Lung (tissue), 12 donors: ENCODE measurements around the gene ADAMTS17. TPM values are rescaled to one million over a fixed set of nuclear protein-coding genes. Genes with fewer than 3 reads are reported as not detected.

ENCODE experiments used
- ATAC-seq: fragments of 200-7000 bp; cut with Tn5 transposase; one replicate; pipeline ENCODE4 v1.9.1; 2020; ENCODE audit warnings: moderate number of reproducible peaks; ENCODE audit not compliant: insufficient read depth, low FRiP score
- DNase-seq, 3 donors: peaks; one replicate each; pipeline ENCODE4 v3.0.0-alpha.2; 2013 to 2017
- H3K27ac ChIP-seq, 2 donors: one replicate each; pipeline ENCODE4 v1.5.1; 2013; ENCODE audit warnings: mild to moderate bottlenecking in 2 of 2, moderate library complexity in 2 of 2, control low read depth in 1 of 2, inconsistent platforms in 1 of 2, low read depth in 1 of 2, low read length in 1 of 2
- H3K27me3 ChIP-seq, 3 donors: one replicate each; pipeline ENCODE4 v1.5.1; 2013; ENCODE audit warnings: low read length in 2 of 3; ENCODE audit not compliant: control insufficient read depth in 3 of 3, insufficient read depth in 3 of 3
- H3K36me3 ChIP-seq, 4 donors: one replicate each; pipeline ENCODE4 v1.5.1; 2013; ENCODE audit warnings: low read length in 4 of 4, mild to moderate bottlenecking in 1 of 4, moderate library complexity in 1 of 4; ENCODE audit not compliant: control insufficient read depth in 4 of 4, insufficient read depth in 4 of 4
- H3K4me1 ChIP-seq, 5 donors: one replicate each; pipeline ENCODE4 v1.5.1; 2013; ENCODE audit warnings: low read length in 5 of 5, mild to moderate bottlenecking in 2 of 5, moderate library complexity in 1 of 5; ENCODE audit not compliant: control insufficient read depth in 5 of 5, insufficient read depth in 5 of 5
- H3K4me3 ChIP-seq: one replicate; pipeline ENCODE4 v1.5.1; 2013; ENCODE audit warnings: mild to moderate bottlenecking, control low read depth, moderate library complexity
- H3K9ac ChIP-seq, 2 donors: one replicate each; pipeline ENCODE4 v1.5.1; 2013; ENCODE audit warnings: low read length in 2 of 2, control low read depth in 1 of 2; ENCODE audit not compliant: insufficient read depth in 1 of 2
- H3K9me3 ChIP-seq, 4 donors: one replicate each; pipeline ENCODE4 v1.5.1; 2013; ENCODE audit warnings: low read length in 3 of 4, mild to moderate bottlenecking in 1 of 4, moderate library complexity in 1 of 4; ENCODE audit not compliant: control insufficient read depth in 4 of 4, insufficient read depth in 3 of 4
- WGBS, 2 donors: extraction: QIAGEN DNeasy Blood & Tissue Kit; methylation state at CpG; one replicate each; pipeline ENCODE4 v1.1.7; 2013; 5-methylcytosine and 5-hydroxymethylcytosine counted together
- polyA plus RNA-seq, 2 donors: library from polyadenylated mRNA; stranded (reverse); fragments of 200-250 nt; gene quantifications; one replicate each; pipeline ENCODE4 v1.2.1, GENCODE V29; 2013
- total RNA-seq, 2 donors: library from RNA; depleted of rRNA in 1 of 2; stranded (reverse); fragments of >200 nt in 1 of 2; gene quantifications; one replicate each; pipeline ENCODE4 v1.2.1, GENCODE V29; 2014 to 2021
- TF ChIP-seq, protein P1 (sequence below): IDR thresholded peaks from 2 replicates; pipeline ENCODE4 v1.5.1; 2012; ENCODE audit warnings: mild to moderate bottlenecking; ENCODE audit errors: control extremely low read depth, extremely low read depth
- donor health status: control.
- donor health status: control.
- donor health status: Bipolar disorder and iron deficiency.
- donor health status: healthy.
- donor health status: DM: yes; HTN: yes; CAD: no.

The ADAMTS17 gene
- total and polyA plus RNA-seq, 4 donors: 0.47 to 6.6 (median 2.2) TPM

DNA sequence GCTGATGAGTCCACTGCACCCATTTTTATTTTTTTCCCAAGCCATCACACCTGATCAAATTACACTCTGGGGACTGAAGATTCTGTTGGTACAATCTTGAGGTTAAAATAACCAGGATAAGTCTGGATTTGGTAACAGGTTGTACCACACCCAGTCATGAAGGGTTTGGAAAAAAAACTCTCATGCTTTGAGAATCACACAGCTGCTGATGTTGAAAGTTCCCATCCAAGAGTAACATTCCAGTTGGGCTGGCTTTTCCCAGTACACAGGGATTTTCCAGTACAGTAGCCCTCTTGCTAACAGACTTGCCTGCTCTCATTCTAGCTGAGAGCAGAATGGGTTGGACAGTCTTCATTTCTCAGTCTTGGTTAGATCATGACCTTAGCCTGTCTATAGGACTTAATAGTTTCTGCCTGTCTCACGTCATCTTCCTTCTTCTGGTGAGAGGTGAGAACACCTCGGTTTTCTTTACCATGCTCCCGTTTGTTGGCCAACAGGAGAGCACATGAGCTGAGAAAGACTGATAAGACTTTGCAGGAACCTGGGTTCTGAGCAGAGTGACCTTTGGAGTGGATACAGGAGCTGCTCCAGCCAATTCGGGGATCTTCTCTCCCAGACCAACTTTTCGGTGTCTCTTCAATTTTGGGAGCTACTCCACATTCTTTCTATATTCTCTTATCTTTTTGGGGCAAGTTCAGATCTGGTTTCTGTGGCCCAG is 308.5 kb downstream of the ADAMTS17 start:
- Histone ChIP-seq H3K27ac (no peak overlapping the region), H3K4me3 (no peak overlapping the region), H3K4me1 (peaks cover 0 to 4% (median 0%) of the 10 kb centered on the region in 5 donors), H3K9ac (no peak overlapping the region), H3K9me3 (peaks cover 0 to 4% (median 0%) of the 10 kb centered on the region in 4 donors), H3K36me3 (no peaks in the 10 kb centered on the region), H3K27me3 (no peaks in the 10 kb centered on the region)
- TF ChIP-seq, protein P1, sequence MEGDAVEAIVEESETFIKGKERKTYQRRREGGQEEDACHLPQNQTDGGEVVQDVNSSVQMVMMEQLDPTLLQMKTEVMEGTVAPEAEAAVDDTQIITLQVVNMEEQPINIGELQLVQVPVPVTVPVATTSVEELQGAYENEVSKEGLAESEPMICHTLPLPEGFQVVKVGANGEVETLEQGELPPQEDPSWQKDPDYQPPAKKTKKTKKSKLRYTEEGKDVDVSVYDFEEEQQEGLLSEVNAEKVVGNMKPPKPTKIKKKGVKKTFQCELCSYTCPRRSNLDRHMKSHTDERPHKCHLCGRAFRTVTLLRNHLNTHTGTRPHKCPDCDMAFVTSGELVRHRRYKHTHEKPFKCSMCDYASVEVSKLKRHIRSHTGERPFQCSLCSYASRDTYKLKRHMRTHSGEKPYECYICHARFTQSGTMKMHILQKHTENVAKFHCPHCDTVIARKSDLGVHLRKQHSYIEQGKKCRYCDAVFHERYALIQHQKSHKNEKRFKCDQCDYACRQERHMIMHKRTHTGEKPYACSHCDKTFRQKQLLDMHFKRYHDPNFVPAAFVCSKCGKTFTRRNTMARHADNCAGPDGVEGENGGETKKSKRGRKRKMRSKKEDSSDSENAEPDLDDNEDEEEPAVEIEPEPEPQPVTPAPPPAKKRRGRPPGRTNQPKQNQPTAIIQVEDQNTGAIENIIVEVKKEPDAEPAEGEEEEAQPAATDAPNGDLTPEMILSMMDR: no peak
- 83 to 89% methylated on average over 5 of the region's 5 CpGs for WGBS, 2 donors
- DNase-seq (no peak), ATAC-seq (no peak)

DNA sequence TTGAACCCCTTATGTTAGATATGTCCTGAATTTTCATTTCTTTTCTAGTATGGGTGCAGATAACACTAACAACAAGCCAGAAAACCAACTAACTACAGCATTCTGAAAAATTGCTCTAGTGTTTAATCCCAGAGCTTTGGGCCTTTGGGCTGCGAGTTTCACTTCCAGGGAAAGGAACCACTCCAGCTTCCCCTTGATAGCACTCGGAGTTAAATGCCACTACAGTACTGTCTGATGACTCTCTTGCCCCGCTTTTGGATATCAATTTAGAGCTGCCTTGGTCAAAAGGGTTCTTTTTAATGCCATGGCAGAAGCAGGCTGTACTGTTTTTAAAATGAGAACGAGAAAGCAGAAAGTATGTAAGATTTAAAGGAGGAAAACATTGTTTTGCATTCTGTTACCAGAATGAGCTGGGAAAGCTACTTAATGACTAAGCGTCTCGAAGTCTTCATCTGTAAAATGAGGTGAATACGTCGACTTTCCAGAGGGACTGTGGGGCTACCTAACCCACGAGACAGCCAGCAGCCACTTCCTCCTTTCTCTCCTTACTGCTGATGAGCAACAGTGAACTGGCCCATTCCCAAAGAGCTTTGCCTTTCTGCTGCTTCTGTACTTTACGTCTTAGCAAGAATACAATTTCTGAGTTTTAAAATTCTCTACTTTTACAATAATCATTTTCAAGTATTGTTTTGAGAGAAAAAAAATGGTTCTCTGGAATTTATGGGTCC is 309.3 kb downstream of the ADAMTS17 start:
- H3K27ac ChIP-seq: no peak overlapping the region
- peaks cover 0 to 10% (median 2%) of the 10 kb centered on the region in 4 donors for H3K9me3 ChIP-seq
- H3K4me1 ChIP-seq: peaks cover 0 to 4% (median 0%) of the 10 kb centered on the region in 5 donors
- no peaks in the 10 kb centered on the region for H3K36me3 ChIP-seq
- H3K27me3 ChIP-seq: no peaks in the 10 kb centered on the region
- TF ChIP-seq, protein P1: no peak
- H3K4me3 ChIP-seq: no peak overlapping the region
- H3K9ac ChIP-seq: no peak overlapping the region
- DNase-seq (no peak), ATAC-seq (no peak)
- WGBS, 2 donors: 71 to 78% methylated on average over 10 of the region's 10 CpGs

DNA sequence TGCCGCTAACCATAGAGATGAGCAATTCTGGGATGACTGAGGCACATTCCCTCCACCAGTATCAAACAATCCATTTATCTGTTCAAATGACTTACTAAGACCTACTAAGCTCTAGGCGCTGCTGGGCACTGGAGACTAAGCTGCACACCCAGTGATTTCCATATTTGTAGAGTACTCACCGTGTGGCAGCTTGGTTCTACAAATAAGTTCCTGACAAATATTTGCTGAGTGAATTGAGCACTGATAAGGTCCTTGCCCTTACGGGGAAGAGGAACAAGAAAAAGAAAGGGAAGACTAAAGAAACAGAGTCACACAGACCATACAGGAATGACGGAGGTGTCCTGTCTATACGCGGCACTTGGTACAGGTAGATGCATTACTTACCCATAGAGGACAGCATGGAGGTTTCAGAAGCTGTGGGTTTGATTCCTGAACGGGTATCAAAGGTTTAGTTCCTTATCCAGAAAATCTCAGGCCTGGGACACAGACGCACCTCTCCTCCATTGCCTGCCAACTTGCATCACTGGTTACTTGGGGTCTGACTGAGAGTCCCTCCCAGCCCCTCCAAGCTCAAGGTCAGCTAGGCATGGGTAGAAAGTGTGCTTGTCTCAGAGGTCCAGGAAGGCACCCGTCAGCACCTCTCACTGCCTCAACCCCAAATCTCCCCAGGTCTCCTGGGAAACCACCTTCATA is 310.0 kb downstream of the ADAMTS17 start:
- H3K36me3 ChIP-seq: no peaks in the 10 kb centered on the region
- 80 to 82% methylated on average over 10 of the region's 10 CpGs for WGBS, 2 donors
- H3K9me3 ChIP-seq: peaks cover 0 to 10% (median 2%) of the 10 kb centered on the region in 4 donors
- ATAC-seq (no peak), DNase-seq (no peak)
- TF ChIP-seq, protein P1: no peak
- no peak overlapping the region for H3K4me3 ChIP-seq
- no peak overlapping the region for H3K27ac ChIP-seq
- no peak overlapping the region for H3K9ac ChIP-seq
- H3K27me3 ChIP-seq: no peaks in the 10 kb centered on the region
- peaks cover 0 to 4% (median 0%) of the 10 kb centered on the region in 5 donors for H3K4me1 ChIP-seq
